Measurements from ENCODE around the gene UBE2D3. TPM values are rescaled to one million over a fixed set of nuclear protein-coding genes. Genes with fewer than 3 reads are reported as not detected.

Gene UBE2D3
- total and polyA plus RNA-seq, 2 donors (not counting 1 experiment from before 2014, with no cell fraction given): 403 to 427 TPM

GRCh38 chr4:102808009-102808408 lies 19.3 kb downstream of the UBE2D3 start:
- H3K4me1 ChIP-seq (ENCODE audit: control insufficient read depth, extremely low read depth, insufficient read depth, low read length): peaks cover 5% of the 10 kb centered on the region
- H3K9ac ChIP-seq (ENCODE audit: insufficient read depth, low read length): no peak overlapping the region
- no peaks in the 10 kb centered on the region for H3K27me3 ChIP-seq (ENCODE audit: control insufficient read depth, insufficient read depth, low read length)
- no peak overlapping the region for H3K4me3 ChIP-seq (replicated peaks in 1 of 4; ENCODE audit: control extremely low read depth in 1 of 4, insufficient read depth in 1 of 4, low read depth in 3 of 4, low read length in 4 of 4)
- no peak for DNase-seq (ENCODE audit: low read depth in 2 of 2)
- H3K36me3 ChIP-seq (ENCODE audit: control insufficient read depth, insufficient read depth, low read length): peaks cover 4% of the 10 kb centered on the region
- no peaks in the 10 kb centered on the region for H4K20me1 ChIP-seq (ENCODE audit: control insufficient read depth, extremely low read depth, insufficient read depth, low read length)
- no peaks in the 10 kb centered on the region for H3K9me3 ChIP-seq (ENCODE audit: control insufficient read depth, insufficient read depth, low read depth, low read length)
- no peak overlapping the region for H3K4me2 ChIP-seq (ENCODE audit: extremely low read depth, insufficient read depth, low read length)
- H3K79me2 ChIP-seq (ENCODE audit: control insufficient read depth, insufficient read depth, low read length): peaks cover 100% of the 10 kb centered on the region
- H3K27ac ChIP-seq (ENCODE audit: insufficient read depth, low read length): no peak overlapping the region
- H2AFZ ChIP-seq (ENCODE audit: low read length): no peak overlapping the region
- no peak for TF ChIP-seq CTCF (conservative IDR thresholded peaks at IDR 0.05 in 1 of 2, IDR thresholded peaks at IDR 0.05 in 1 of 2; ENCODE audit: low read depth in 1 of 2, low read length in 2 of 2)
- no peak for TF ChIP-seq EZH2 (IDR thresholded peaks at IDR 0.05; ENCODE audit: low read length, missing control alignments)

- H3K9ac ChIP-seq (ENCODE audit: insufficient read depth, low read length): no peak overlapping the region
- no peaks in the 10 kb centered on the region for H4K20me1 ChIP-seq (ENCODE audit: control insufficient read depth, extremely low read depth, insufficient read depth, low read length)
- H3K36me3 ChIP-seq (ENCODE audit: control insufficient read depth, insufficient read depth, low read length): peaks cover 4% of the 10 kb centered on the region
- TF ChIP-seq EZH2 (IDR thresholded peaks at IDR 0.05; ENCODE audit: low read length, missing control alignments): no peak
- no peak for TF ChIP-seq CTCF (conservative IDR thresholded peaks at IDR 0.05 in 1 of 2, IDR thresholded peaks at IDR 0.05 in 1 of 2; ENCODE audit: low read depth in 1 of 2, low read length in 2 of 2)
- H3K4me1 ChIP-seq (ENCODE audit: control insufficient read depth, extremely low read depth, insufficient read depth, low read length): peaks cover 5% of the 10 kb centered on the region
- no peak overlapping the region for H3K27ac ChIP-seq (ENCODE audit: insufficient read depth, low read length)
- no peak for DNase-seq (ENCODE audit: low read depth in 2 of 2)
- no peaks in the 10 kb centered on the region for H3K27me3 ChIP-seq (ENCODE audit: control insufficient read depth, insufficient read depth, low read length)
- peaks cover 100% of the 10 kb centered on the region for H3K79me2 ChIP-seq (ENCODE audit: control insufficient read depth, insufficient read depth, low read length)
- H3K4me2 ChIP-seq (ENCODE audit: extremely low read depth, insufficient read depth, low read length): no peak overlapping the region
- H3K4me3 ChIP-seq (replicated peaks in 1 of 4; ENCODE audit: control extremely low read depth in 1 of 4, insufficient read depth in 1 of 4, low read depth in 3 of 4, low read length in 4 of 4): no peak overlapping the region
- no peaks in the 10 kb centered on the region for H3K9me3 ChIP-seq (ENCODE audit: control insufficient read depth, insufficient read depth, low read depth, low read length)
- no peak overlapping the region for H2AFZ ChIP-seq (ENCODE audit: low read length)
Measured at GRCh38 chr4:102807345-102807744, 20.0 kb downstream of the UBE2D3 start.

GRCh38 chr4:102799816-102800215 lies 27.5 kb downstream of the UBE2D3 start:
- no peak overlapping the region for H2AFZ ChIP-seq (ENCODE audit: low read length)
- no peaks in the 10 kb centered on the region for H3K4me1 ChIP-seq (ENCODE audit: control insufficient read depth, extremely low read depth, insufficient read depth, low read length)
- H4K20me1 ChIP-seq (ENCODE audit: control insufficient read depth, extremely low read depth, insufficient read depth, low read length): no peaks in the 10 kb centered on the region
- H3K4me3 ChIP-seq (replicated peaks in 1 of 4; ENCODE audit: control extremely low read depth in 1 of 4, insufficient read depth in 1 of 4, low read depth in 3 of 4, low read length in 4 of 4): no peak overlapping the region
- no peaks in the 10 kb centered on the region for H3K27me3 ChIP-seq (ENCODE audit: control insufficient read depth, insufficient read depth, low read length)
- H3K4me2 ChIP-seq (ENCODE audit: extremely low read depth, insufficient read depth, low read length): no peak overlapping the region
- H3K27ac ChIP-seq (ENCODE audit: insufficient read depth, low read length): no peak overlapping the region
- H3K36me3 ChIP-seq (ENCODE audit: control insufficient read depth, insufficient read depth, low read length): peaks cover 10% of the 10 kb centered on the region
- no peak overlapping the region for H3K9ac ChIP-seq (ENCODE audit: insufficient read depth, low read length)
- no peaks in the 10 kb centered on the region for H3K9me3 ChIP-seq (ENCODE audit: control insufficient read depth, insufficient read depth, low read depth, low read length)
- TF ChIP-seq CTCF (conservative IDR thresholded peaks at IDR 0.05 in 1 of 2, IDR thresholded peaks at IDR 0.05 in 1 of 2; ENCODE audit: low read depth in 1 of 2, low read length in 2 of 2) (no peak), EZH2 (IDR thresholded peaks at IDR 0.05; ENCODE audit: low read length, missing control alignments) (no peak)
- no peak for DNase-seq (ENCODE audit: low read depth in 2 of 2)
- H3K79me2 ChIP-seq (ENCODE audit: control insufficient read depth, insufficient read depth, low read length): peaks cover 44% of the 10 kb centered on the region
